HL-60 (cell line): ENCODE data around the gene ORC2.
"Not testable (repeated sequence)": the region's sequence is repeated elsewhere in the genome, so short reads cannot be mapped to it uniquely, and the experiment has no call there.

ENCODE experiments used
- DNase-seq, 2 experiments: peaks; one replicate each; pipeline ENCODE4 v3.0.0-alpha.2; 2010 to 2020; ENCODE audit warnings: low read depth in 1 of 2, low spot score in 1 of 2
- H3K27ac ChIP-seq: fragments of 250-450 bp; sonication (Bioruptor Pico); replicated peaks from 2 replicates; pipeline ENCODE4 v1.5.1; 2020; ENCODE audit warnings: mild to moderate bottlenecking, moderate library complexity
- H3K27me3 ChIP-seq: fragments of 250-450 bp; sonication (Bioruptor Pico); 2 replicates; pipeline ENCODE4 v1.5.1; 2021; ENCODE audit warnings: mild to moderate bottlenecking, moderate library complexity; ENCODE audit not compliant: insufficient read depth, poor library complexity, severe bottlenecking
- H3K4me3 ChIP-seq: replicated peaks from 2 replicates; pipeline ENCODE4 v1.5.1; 2011; ENCODE audit warnings: mild to moderate bottlenecking, control low read depth, low read length; ENCODE audit not compliant: insufficient read depth
- CTCF ChIP-seq: IDR thresholded peaks from one replicate; pipeline ENCODE4 v1.5.1; 2011; ENCODE audit warnings: low read length, control low read depth, inconsistent platforms; ENCODE audit not compliant: insufficient read depth
- GABPA ChIP-seq: IDR thresholded peaks from 2 replicates; pipeline ENCODE4 v1.6.1; 2012; ENCODE audit warnings: low read depth
- POLR2AphosphoS5 ChIP-seq: IDR thresholded peaks from 2 replicates; pipeline ENCODE4 v1.6.1; 2012; ENCODE audit warnings: low read depth
- REST ChIP-seq: IDR thresholded peaks from 2 replicates; pipeline ENCODE4 v1.6.1; 2012; ENCODE audit warnings: low read depth; ENCODE audit not compliant: insufficient replicate concordance
- SPI1 ChIP-seq: IDR thresholded peaks from 2 replicates; pipeline ENCODE4 v1.6.1; 2012; ENCODE audit warnings: low read depth, mild to moderate bottlenecking, borderline replicate concordance

Gene ORC2

GRCh38 chr2:200970057-200970456, 6.6 kb upstream of the ORC2 start:
- H3K27ac ChIP-seq, DNase-seq, H3K4me3 ChIP-seq, H3K27me3 ChIP-seq: not testable (repeated sequence)

- Histone ChIP-seq H3K4me3 (no peak overlapping the region), H3K27me3 (no peaks in the 10 kb centered on the region), H3K27ac (no peak overlapping the region)
- TF ChIP-seq CTCF = no peak
- no peak for TF ChIP-seq REST
- TF ChIP-seq POLR2AphosphoS5 = no peak
- no peak for TF ChIP-seq SPI1
- TF ChIP-seq GABPA = no peak
- no peak for DNase-seq
Measured at GRCh38 chr2:200968735-200969134, 5.3 kb upstream of the ORC2 start.

GRCh38 chr2:200968162-200968561, 4.7 kb upstream of the ORC2 start:
- DNase-seq = no peak
- Histone ChIP-seq H3K27me3 (no peaks in the 10 kb centered on the region), H3K27ac (no peak overlapping the region), H3K4me3 (no peak overlapping the region)
- TF ChIP-seq REST = no peak
- TF ChIP-seq CTCF = no peak
- TF ChIP-seq GABPA = no peak
- TF ChIP-seq SPI1 = no peak
- TF ChIP-seq POLR2AphosphoS5 = no peak

DNA sequence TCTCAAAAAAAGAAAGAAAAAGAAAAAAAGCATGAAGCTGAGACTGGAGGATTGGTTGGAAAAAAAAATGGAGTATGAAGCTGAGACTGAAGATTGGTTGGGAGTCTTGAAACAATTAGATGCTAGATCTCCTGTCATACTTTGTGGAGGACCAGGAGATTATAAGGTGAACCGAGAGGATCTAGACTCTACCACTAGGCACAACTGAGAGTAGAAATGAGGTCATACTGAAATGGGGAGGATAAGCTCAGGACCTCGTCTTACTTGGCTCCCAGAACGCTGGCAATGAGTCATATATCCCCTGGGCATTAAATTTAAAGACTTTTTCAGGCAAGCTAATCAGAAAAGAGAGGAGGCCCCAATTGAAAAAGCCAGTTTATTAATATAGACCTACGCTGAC, 3.3 kb upstream of the ORC2 start:
- Histone ChIP-seq H3K27me3 (no peaks in the 10 kb centered on the region), H3K27ac (no peak overlapping the region), H3K4me3 (no peak overlapping the region)
- TF ChIP-seq CTCF = no peak
- no peak for TF ChIP-seq GABPA
- no peak for TF ChIP-seq SPI1
- TF ChIP-seq POLR2AphosphoS5 = no peak
- no peak for TF ChIP-seq REST
- DNase-seq = no peak
